Body of pancreas (tissue), 4 donors: Measurements from ENCODE around the gene EFCAB9. TPM values are rescaled to one million over a fixed set of nuclear protein-coding genes. Genes with fewer than 3 reads are reported as not detected.

Source experiments
- ATAC-seq: fragments of 150-250 bp; one replicate; pipeline ENCODE4 v1.9.1; 2016
- DNase-seq, 4 donors: peaks; one replicate each; pipeline ENCODE4 v3.0.0-alpha.2; 2019
- H3K27ac ChIP-seq, 4 donors: fragments of 200-600 bp; sonication (generic); 1 replicate in 3 of 4; 2 replicates in 1 of 4; pipeline versions ENCODE4 v1.5.1 to v1.6.1; 2016 to 2019; ENCODE audit warnings: mild to moderate bottlenecking in 1 of 4, mixed read lengths in 1 of 4, moderate library complexity in 1 of 4
- H3K27me3 ChIP-seq, 2 donors: fragments of 200-600 bp; sonication (generic); one replicate each; pipeline ENCODE4 v1.6.0; 2016; ENCODE audit warnings: mild to moderate bottlenecking in 1 of 2
- H3K36me3 ChIP-seq, 2 donors: fragments of 200-600 bp; sonication (generic); replicated peaks in 1 of 2; 2 replicates each; pipeline ENCODE4 v1.5.1; 2016; ENCODE audit warnings: low read depth in 2 of 2; ENCODE audit not compliant: insufficient read depth in 1 of 2
- H3K4me1 ChIP-seq: fragments of 200-600 bp; sonication (generic); one replicate; pipeline ENCODE4 v1.6.0; 2016
- H3K4me3 ChIP-seq, 2 donors: fragments of 200-600 bp; sonication (generic); 1 replicate in 1 of 2; 2 replicates in 1 of 2; pipeline ENCODE4 v1.5.1; 2016 to 2019
- H3K9me3 ChIP-seq, 3 donors: fragments of 200-600 bp; sonication (generic); 1 replicate in 2 of 3; 2 replicates in 1 of 3; pipeline ENCODE4 v1.5.1; 2016
- CTCF ChIP-seq, 7 experiments: fragments of 450-650 bp in 4 of 7; fragments of 200-600 bp in 3 of 7; sonication (generic) in 3 of 7; IDR thresholded peaks; one replicate each; pipeline ENCODE4 v1.5.1; 2016 to 2019; ENCODE audit warnings: antibody characterized with exemption in 7 of 7
- POLR2A ChIP-seq, 3 donors: fragments of 450-650 bp; IDR thresholded peaks; one replicate each; pipeline ENCODE4 v1.6.1; 2016; ENCODE audit warnings: antibody characterized with exemption in 3 of 3, mild to moderate bottlenecking in 2 of 3
- WGBS, 2 donors: methylation state at CpG; one replicate each; pipeline ENCODE4 v1.1.5; 2017; 5-methylcytosine and 5-hydroxymethylcytosine counted together
- intact Hi-C: fragments of 100-400 bp; cut with DNase I; formaldehyde crosslinking; loops from one replicate; pipeline ENCODE4 v1.15.1; 2023
- total RNA-seq, 2 donors: library from RNA; depleted of rRNA; stranded (reverse); fragments of >200 nt; gene quantifications; one replicate each; pipeline ENCODE4 v1.1.0, GENCODE V29; 2016

Gene EFCAB9
- total RNA-seq, 2 donors from 2014 or later = not detected

DNA sequence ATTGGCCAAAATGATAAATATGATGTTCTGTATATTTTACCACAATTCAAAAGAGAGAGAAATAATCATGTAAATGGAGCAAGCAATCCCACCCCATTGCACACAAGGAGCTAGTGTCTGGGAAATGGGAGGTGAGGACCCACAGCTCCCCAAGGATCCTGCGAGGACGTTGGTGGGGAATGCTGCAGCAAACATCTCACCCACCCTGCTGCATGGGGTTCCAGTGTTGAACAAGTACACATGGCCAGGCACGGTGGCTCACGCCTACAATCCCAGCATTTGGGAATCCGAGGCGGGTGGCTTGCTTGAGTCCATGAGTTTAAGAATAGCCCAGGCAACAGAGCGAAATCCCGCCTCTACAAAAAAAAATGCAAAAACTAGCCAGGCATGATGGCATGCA lies 35.0 kb upstream of the EFCAB9 start:
- Histone ChIP-seq H3K4me3 (no peak overlapping the region), H3K9me3 (no peaks in the 10 kb centered on the region), H3K4me1 (no peaks in the 10 kb centered on the region), H3K27me3 (no peaks in the 10 kb centered on the region), H3K36me3 (no peaks in the 10 kb centered on the region), H3K27ac (no peak overlapping the region)
- no peak for ATAC-seq
- TF ChIP-seq CTCF (IDR thresholded peaks at IDR 0.05) (no peak), POLR2A (IDR thresholded peaks at IDR 0.05) (no peak)
- intact Hi-C loops = no loop called here
- 85 to 95% methylated on average over 8 of the region's 8 CpGs for WGBS, 2 donors
- no peak for DNase-seq

DNA sequence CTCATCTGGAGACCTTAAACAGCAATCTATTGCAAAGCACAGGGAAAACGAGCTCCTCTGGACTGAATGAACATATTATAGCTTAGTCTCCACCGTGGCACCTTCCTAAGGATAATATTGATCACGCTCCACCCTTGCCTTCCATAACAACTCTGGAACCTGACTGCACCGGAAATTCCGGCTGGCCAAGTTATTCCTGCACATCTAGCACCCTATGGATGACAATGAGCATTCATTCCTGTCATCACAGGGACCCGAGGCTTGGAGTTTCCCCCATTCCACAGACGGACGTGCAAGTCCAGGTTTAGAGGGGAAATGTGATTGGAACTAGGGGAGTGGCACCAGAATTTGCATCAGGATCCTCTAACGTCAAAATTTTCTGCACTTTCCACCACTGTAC lies 33.5 kb upstream of the EFCAB9 start:
- Histone ChIP-seq H3K27ac (no peak overlapping the region), H3K36me3 (no peaks in the 10 kb centered on the region), H3K9me3 (no peaks in the 10 kb centered on the region), H3K4me3 (no peak overlapping the region), H3K27me3 (no peaks in the 10 kb centered on the region), H3K4me1 (peaks cover 7% of the 10 kb centered on the region)
- DNase-seq = no peak
- intact Hi-C loops = no loop called here
- WGBS, 2 donors = 69 to 85% methylated on average over 9 of the region's 9 CpGs
- no peak for TF ChIP-seq CTCF (IDR thresholded peaks at IDR 0.05)
- TF ChIP-seq POLR2A (IDR thresholded peaks at IDR 0.05) = no peak
- ATAC-seq = no peak

DNA sequence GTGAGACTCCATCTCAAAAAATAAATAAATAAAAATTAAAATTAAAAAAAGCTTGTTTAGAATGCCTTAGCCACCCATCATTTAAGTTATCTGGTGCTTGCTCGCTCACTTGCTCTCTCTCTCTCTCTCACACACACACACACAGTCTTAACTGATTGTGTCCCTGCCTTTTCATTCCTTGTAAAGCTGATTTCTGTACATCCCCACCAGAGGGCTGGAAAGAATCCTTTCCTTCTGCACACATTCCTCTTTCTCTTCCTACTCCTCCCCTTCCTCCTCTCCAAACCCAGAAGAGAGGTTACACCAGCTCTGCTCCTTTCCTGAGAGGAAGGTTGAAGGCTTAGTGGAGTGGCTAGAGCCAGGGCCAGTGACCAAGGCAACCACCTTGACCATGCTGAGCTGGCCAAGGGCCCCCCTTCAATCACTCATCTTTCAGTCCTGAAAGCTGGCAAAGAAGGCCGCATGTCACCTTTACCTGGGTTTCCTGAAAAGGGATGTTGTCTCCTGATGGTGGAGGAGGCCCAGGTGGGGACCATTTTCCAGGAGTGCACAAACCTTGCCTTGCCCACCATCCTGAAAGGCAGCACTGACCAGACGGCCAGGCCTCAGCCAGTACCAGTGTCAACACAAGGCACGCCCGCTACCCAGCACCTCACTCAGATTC lies 31.5 kb upstream of the EFCAB9 start:
- WGBS, 2 donors = 89% methylated on average over 5 of the region's 5 CpGs
- DNase-seq (no peak), ATAC-seq (no peak)
- H3K27me3 ChIP-seq = no peaks in the 10 kb centered on the region
- H3K27ac ChIP-seq = no peak overlapping the region
- H3K4me1 ChIP-seq = peaks cover 7% of the 10 kb centered on the region
- TF ChIP-seq CTCF (IDR thresholded peaks at IDR 0.05) = no peak
- no peak for TF ChIP-seq POLR2A (IDR thresholded peaks at IDR 0.05)
- intact Hi-C loops = no loop called here
- no peak overlapping the region for H3K4me3 ChIP-seq
- H3K36me3 ChIP-seq = no peaks in the 10 kb centered on the region
- H3K9me3 ChIP-seq = no peaks in the 10 kb centered on the region

GRCh38 chr5:172162987-172163343 lies 31.0 kb upstream of the EFCAB9 start:
- Histone ChIP-seq H3K27ac (no peak overlapping the region), H3K4me1 (peaks cover 7% of the 10 kb centered on the region), H3K36me3 (no peaks in the 10 kb centered on the region), H3K27me3 (no peaks in the 10 kb centered on the region), H3K9me3 (no peaks in the 10 kb centered on the region), H3K4me3 (no peak overlapping the region)
- WGBS, 2 donors = 61 to 70% methylated on average over 5 of the region's 5 CpGs
- intact Hi-C loops = no loop called here
- no peak for DNase-seq
- ATAC-seq = no peak
- TF ChIP-seq POLR2A (IDR thresholded peaks at IDR 0.05) (no peak), CTCF (IDR thresholded peaks at IDR 0.05) (no peak)

GRCh38 chr5:172163346-172163745 lies 30.6 kb upstream of the EFCAB9 start:
- Histone ChIP-seq H3K9me3 (no peaks in the 10 kb centered on the region), H3K27me3 (no peaks in the 10 kb centered on the region), H3K4me3 (no peak overlapping the region), H3K36me3 (no peaks in the 10 kb centered on the region), H3K4me1 (peaks cover 7% of the 10 kb centered on the region), H3K27ac (no peak overlapping the region)
- TF ChIP-seq CTCF (IDR thresholded peaks at IDR 0.05) = no peak
- WGBS, 2 donors = 53 to 54% methylated on average over 4 of the region's 4 CpGs
- intact Hi-C loops = no loop called here
- DNase-seq (no peak), ATAC-seq (no peak)
